ENCODE results near the gene GRM3.

The GRM3 gene

DNA sequence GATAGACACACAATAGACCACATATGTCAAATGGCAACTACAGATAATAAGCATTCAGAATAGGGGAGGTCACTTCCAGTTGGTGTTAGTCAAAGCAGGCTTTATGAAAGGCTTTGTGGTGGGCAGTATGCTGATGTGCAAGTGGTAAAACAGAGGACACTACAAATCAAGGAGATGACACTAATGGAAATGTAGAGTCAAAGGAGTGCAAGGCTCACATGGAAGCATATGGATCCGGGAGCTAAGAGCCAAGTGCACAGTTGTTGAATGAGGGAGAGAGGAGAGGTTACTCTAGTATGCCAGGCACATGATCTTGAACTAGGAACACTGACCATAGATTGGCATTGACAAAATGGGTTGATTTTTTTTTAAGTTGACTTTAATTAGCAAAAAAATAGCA lies 62.7 kb downstream of the GRM3 start:
- no peak for DNase-seq

DNA sequence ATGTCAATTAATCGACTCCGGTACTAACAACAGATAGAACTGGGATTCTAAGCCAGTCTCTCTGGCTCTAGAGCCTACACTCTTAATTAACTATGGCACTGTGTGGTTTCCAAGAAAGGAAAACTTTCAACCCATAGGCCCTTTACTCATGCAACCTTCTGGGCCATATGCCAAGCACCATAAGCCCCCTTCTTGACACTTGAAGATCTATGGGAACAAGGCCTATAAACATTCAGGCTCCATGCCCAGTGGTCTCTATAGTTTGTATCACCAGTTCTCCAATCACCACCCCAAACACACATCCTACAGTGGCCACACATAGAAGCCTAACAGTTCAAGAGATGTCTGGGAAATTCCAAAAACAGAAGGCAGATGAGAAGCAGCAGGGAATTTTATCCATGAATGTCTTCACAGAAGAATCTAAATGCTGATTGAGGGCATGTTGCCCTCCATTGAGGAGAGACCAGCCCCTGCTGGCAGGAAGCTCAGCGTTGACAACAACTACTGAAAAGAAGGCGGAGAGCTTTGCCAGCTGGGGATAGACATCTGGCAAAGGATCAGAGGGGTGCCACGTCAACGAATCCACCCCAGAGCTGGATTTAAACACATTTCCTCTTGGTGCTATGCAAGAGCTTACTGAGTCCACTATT lies 64.4 kb downstream of the GRM3 start:
- no peak for DNase-seq

DNA sequence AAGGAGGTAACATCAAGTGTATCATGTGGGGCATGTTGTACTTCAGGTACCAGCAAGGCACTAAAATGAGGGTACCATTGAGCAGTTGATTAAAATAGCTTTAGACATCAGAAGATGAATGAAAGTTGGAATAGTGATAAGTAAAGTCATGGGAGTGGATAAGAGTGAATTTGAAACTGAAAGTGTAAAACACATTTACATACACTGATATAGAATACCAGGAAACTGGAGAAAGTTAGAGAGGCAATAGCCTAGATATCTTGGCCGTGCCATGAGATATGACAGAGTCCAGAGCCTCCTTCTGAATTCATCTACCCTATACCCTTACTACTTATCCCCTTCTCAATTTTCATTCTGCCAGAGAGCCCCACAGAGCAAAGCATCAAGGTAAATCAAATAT lies 76.6 kb downstream of the GRM3 start:
- no peak for DNase-seq

DNA sequence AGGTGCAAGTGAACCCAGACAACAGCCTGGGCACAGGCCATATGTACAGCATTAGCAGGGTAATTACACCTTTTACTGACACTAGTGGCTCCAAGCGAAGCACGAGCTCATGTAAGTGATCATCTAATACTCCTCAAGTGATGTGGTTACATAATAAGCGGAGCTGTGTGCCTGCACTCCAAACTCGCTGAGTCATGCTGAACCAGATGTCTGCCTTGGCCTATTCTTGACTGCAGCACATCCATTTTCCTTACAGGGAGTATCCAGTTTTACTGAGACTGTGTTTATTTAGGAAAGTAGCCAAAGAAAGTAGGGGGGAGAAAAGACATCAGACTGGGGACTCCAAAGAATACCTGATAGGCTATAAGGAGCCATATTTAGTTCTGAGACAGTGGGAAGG lies 90.1 kb downstream of the GRM3 start:
- DNase-seq = no peak

DNA sequence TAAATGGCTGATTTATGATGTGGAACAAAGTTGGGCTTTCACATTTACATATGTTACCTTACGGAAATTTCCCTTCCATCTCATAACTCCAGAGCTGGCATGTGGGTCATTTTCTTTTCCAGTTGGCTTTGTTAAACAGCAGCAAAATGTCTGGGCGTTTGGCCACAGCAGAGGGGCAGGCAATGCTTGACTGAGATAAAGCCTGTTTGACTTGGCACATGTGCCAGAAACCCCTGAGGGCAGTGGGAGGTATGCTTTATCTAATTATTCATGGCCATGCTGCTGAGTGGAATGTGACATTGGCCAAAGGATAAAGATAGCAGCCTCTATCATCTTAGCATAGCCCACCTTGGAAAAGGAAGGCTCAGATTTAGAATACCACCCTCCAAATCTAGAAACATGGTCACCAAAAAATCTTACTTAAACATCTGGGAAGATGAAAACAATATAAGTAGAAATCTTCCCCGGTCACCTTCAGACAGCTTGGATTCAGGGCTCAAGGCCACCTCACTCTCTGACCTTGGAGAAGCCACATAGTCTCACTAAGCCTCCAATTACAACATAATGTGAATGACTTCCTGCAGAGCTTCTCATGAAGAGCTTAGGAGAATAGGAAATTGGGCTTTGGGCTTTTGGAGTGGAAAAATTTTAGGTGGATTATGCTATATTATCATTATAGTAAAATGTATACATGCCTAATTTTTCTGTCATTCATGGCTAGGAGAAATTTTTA lies 101.5 kb downstream of the GRM3 start:
- no peak for DNase-seq

DNA sequence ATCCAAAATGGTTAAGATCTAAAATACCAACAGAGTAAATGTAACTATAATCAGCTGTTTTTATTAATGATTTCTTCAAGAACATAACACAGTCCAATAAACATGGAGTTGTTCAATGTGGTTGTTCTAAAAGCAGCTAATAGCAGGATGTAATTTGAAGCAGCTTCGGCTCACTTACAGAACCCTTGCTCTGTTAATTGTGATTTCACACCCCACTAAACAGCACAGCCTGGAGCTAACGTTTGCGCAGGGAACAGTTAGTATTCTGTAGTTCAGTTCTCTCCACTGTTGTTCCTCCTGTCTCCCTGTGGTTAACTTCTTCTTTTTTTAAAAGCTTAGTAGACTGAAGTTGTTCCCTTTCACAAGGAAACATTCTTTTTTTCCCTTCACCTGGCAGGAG lies 104.0 kb downstream of the GRM3 start:
- DNase-seq = no peak

DNA sequence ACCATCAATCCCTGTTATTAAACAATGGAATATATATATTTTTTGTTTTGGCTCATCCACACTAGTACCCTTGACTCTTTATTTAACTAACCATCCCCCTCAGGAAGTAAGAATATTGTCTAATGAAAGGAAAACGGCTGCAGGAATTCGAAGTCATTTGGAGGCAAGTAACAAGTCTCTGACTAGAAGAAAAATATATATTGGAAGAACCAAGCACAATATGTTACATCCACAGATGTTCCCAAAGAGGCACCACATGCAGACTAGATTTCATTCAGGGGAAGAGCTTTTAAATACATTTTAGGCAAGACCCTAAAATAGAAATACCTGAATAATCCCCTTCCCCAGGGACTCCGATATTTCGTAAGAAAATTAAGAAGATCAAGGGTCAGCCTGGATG lies 104.5 kb downstream of the GRM3 start:
- no peak for DNase-seq

DNA sequence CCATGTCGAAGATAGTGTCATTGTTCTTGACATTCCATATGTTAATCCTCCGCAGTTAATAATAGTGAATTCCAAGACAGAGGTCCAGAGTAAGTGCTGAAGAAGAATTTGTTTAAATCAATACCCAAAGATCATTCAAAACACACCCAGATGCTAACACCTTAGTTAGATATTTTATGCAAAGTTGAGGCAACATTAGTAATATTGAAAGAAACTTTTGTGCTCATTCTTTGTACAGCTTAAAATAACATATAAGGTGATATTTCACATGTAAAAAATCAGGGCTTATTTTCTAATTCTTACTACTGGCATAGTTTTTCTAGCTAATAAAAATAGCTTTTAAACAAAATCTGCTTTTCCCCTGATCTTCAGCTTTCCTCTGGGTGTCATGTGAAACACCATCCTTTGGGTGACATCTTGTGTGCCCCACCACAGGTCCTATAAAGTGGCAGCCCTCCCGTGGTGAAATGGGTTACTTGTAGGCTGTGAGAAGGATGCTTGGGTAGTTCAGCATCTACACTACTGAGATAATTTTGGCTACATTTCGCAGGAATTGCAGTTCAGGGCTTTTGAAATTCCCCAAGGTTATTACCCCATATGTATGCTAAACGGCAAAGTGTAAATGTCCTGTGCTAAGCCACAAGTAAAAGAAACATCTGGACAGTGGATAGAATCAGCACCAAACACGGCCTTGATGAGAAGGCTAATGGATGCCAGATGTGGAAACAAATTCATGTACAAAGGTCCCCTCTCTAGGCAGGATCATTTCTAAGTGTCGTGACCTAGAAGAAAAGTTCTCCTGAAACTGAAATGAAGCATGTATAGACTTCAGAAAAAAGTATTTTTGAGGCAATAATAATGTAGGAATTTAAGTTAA lies 105.4 kb downstream of the GRM3 start:
- no peak for DNase-seq

DNA sequence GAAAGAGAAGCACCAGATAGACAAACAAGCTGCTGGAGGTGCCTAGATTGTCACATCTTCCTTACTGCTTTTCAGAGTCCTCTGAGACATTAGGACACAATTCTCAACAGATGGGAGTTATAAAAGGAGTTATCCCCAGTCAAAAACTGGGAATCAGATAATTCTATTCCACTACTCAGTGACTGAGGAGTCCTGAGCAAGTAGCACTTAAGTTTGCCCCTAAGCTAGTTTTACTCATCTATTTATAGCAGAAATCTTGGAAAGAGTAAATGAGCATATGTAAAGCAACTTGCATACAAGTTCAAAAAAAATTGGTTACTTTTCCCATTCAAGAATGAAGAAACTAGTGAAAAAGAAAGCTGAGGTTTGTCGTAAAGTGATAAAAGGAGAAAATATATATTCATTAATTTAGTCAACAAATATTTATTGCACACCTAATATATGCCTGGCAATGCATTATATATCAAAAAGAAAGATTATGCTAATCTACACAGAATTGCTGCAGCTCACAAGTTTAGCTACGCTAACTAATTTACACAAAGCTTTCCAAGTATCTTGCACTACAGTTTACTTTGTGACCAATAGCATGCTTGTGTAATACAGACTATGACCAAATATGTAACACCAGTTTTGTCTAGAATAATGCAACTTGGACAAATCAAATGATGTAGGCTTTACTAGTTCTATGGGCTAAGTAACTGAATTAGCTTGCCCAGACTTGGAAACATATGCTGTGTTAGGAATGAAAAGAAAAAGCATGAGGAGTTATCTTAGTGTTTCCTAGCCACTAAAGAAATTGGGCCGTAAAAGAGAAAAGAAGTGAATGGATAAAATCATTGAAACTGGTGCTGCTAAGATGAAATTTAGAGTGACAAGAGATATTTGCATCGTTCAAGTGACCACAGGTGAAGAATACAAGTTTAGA lies 106.3 kb downstream of the GRM3 start:
- DNase-seq = no peak

DNA sequence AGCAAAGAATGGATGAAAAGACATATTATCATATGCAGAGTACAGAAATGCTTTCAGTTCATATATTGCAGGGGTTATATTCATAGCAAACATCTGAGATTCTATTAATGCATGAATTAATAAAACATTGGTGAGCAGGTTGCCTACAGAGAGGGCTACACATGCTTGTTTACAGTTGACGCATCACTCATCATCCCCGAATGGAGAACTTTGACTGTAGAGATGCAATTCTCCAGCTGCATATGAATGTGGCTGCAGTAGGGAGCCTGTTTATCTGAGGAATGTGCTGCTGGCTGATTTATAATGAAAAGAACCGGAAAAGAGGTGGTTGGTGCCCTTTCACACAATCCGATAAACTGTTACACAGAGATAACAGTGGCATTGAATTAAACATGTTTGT lies 116.5 kb downstream of the GRM3 start:
- DNase-seq = no peak

DNA sequence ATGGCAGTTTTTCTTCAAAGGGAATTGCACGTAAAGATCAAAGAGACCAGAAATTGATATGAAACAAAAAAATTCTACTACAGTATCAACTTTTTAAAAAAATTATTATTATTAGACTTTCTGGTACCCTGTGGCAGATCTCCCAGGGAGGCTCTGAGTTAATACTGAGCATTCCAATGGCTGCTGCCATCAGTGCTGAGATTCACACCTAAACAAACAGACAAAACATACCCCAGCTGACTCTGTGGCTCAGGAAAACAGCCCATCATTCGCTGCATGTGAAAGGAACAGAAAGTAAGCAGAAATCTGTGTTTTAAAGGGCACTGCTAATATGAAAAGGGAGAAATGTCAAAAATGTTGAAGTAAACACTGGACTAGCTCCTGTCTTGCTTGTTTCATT lies 118.4 kb downstream of the GRM3 start:
- no peak for DNase-seq

DNA sequence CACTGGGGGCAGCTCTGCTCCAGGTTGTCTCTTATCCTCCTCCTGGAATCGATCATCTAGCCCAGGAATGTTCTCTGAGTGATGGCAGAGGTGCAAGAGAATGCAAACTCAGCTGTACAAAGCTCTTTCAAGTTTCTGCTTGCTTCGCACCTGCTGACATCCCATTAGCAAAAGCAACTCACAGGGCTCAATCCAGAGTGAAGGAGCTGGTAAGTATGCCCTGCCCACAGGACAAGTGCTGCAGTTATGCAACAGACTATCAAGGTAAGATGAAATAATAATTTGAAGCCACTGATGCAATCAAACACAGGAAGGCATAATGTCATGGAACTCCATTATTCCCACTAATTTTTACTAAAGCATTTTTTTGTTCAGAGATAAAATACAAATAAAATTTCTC lies 122.2 kb downstream of the GRM3 start:
- no peak for DNase-seq

DNA sequence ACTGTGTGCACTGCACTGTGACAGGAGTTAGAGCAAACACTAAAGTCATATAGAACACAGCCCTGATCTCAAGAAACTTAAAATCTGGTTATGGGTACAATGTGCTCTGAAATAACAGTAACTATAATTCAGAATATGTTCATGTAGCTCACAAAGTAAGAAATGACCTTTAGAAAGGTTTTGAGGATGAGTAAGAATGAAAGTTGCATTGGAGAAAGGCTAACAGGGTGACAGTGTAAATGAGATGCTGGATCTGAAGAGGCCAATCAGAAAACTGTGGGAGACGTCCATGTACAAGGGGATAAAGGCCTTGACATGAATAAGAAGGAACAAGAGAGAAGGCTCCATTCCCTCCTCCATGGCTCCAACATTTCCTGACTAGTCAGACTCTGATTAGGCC lies 124.7 kb downstream of the GRM3 start:
- DNase-seq = no peak

DNA sequence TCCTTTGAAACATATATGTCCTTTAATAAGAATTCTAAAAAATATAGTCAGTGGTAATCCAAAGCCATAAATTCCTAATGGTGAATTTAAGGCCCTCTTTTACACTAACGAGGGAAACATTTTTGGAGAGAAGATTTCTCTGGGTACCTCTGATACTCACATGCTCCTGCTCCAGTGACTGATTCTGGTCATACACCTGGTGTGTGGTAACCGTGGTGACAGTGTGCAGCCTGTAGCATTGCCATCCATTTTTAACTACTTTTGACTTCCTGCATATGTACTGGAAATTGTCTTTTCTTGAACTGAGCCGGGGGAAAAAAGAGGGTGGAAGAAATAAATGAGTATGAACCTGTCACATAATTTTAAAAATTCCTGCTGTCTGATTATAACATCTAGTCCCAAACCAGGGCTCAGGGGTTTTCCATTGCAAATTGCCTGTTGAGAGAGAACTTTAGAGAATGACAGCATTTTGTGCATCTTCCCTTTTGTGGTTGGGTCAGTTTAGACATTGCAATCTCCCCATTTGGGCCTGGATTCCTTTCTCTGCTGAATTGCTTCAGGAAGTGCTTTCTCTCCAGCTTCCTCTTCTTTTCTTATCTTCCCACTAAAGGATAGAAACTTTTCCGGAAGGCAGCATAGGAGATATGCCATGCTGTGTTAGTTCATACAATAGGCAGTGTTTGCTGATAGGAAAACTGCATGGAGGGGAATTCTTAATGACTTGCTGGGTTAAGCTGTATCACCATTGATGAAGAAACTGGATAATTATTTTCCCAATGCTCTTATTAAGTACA lies 125.5 kb downstream of the GRM3 start:
- peak; percentile 7 for DNase-seq

DNA sequence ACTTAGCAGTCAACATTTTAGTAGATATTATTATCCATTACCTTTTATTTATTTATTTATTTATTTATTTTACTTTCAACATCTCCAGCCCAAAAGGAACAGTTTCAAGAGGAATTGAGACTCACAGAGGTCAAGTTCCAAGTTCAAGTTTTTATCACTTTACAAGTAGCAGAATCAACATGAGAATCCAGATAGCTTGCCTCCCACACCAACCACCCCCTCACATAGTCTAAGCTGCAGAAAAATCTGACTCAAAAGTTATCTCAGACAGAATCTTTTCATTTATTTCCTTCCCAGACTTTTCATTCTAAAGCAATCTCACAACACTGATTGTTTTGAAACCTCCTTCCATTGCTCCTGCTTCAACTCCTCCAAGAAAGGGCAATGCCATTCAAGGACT lies 129.6 kb downstream of the GRM3 start:
- DNase-seq = no peak

DNA sequence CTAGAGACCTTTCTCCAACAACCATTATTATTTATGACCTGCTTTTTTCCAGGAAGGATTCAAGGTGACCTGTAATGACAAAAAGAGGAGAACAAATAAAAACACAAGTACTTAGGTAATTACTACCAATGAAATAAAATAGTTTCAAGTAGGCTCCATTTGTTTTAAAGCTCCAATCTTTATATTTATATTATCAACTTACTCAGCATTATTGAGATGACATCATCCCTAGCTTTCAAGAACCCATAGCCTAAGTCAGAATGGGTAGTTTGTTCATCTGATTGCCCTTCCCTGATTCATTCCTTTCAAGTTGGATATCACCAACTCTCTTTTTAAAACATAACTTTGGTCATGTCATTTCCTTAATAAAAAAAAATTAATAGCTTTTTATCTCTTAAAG lies 131.5 kb downstream of the GRM3 start:
- no peak for DNase-seq

DNA sequence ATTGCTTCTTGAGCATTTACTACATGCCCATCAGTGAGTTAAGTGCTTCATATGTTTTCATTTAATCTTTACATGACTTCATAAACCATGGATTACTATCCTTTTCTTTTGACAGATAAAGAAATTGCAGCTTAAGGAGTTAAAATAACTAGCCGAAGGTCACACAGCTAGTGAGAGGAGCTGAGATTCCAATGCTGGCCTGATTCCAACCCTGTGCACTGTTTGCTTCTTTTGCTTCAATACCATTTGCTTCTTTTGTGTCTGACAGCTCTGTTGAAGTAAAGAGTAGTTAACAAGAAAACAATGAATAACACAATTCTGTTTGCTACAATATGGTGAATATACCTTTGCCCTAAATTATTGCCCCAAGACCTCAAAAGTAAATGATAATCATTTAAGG lies 132.4 kb downstream of the GRM3 start:
- DNase-seq = no peak

DNA sequence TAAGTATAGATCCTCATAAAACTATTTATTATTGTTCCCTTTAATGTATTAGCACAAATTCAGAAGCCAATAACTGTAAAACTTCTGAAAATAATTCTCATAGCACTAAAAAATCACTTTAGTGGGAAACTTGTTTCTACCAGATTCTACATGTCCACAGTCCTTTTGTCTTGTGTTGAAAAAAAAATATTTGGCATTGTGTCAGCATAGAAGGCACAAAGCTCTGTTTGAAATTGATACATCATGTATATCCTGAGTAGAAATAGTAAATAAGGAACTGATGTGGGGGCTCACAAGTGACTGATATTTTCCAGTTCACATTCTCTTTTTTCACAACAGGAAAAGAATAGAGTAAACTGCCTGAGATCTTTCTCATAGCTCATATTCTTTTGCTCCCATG lies 134.6 kb downstream of the GRM3 start:
- no peak for DNase-seq

DNA sequence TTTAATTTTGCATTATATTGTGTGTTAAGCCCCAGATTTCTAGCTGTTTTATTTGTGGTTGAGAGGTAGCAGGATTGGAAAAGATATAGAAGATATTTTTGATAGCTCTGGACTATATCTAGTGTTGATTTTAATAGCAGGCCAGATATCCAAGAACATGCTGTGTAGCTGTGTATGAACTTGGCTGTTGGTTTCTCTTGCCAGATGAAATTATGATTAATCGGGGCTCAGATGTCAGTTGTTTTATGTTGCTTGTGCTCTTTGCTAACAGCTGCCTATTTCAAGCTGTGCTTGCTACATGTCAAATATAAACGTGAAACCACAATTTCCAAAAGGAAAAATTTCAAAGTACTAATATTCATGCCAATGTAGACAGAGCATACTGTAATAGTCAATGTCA lies 141.1 kb downstream of the GRM3 start:
- DNase-seq = no peak

DNA sequence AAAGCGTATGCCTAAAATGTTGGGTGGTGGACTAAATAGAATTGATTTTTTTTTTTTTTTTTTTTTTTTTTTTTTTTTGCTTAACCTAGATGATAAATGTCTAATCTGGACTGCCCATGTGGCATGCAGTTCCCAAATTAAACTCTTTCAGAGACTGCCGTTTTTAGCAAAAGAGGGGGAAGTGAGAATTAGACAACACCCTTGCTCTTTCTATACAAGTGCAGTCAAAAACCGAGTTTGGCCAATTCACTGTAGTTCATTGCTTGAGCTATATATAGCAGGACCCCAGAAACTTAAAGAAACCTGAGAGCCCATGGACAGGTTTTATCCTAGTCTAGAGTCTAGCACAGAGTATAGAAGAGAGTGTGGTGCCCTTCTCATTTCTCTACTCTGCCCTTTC lies 141.9 kb downstream of the GRM3 start:
- no peak for DNase-seq

DNA sequence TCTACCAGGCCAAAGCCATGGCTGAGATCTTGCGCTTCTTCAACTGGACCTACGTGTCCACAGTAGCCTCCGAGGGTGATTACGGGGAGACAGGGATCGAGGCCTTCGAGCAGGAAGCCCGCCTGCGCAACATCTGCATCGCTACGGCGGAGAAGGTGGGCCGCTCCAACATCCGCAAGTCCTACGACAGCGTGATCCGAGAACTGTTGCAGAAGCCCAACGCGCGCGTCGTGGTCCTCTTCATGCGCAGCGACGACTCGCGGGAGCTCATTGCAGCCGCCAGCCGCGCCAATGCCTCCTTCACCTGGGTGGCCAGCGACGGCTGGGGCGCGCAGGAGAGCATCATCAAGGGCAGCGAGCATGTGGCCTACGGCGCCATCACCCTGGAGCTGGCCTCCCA lies 142.7 kb downstream of the GRM3 start:
- DNase-seq = no peak

DNA sequence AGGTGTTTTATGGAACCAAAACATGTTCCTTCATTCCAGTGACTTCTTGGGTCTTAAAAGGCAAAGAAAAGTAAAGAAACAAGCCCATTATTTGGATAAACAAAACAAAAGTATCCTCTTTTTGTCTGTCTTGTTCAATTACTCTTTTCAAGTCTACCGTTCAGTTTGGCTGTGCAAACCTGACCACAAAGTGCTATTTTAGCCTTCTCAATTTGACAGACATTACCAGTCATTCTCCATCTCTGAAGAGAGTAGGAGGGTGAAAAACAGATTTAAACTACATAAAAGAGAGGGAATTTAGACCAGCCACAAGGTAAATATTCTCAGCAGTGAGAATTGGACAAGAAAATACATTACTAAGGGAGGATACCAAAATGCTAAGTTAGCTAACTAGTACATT lies 145.2 kb downstream of the GRM3 start:
- DNase-seq = no peak
